NOMO-1 treated with dmso at 0.1 percent for 144 hours (cell line): ENCODE measurements around the gene ACMSD.
"Not testable (repeated sequence)": the region's sequence is repeated elsewhere in the genome, so short reads cannot be mapped to it uniquely, and the experiment has no call there.

Source experiments
- DNase-seq: peaks from one replicate; lab custom pipeline; 2025; ENCODE audit not compliant: unreplicated experiment; lab: John Stamatoyannopoulos, UW

Gene ACMSD

DNA sequence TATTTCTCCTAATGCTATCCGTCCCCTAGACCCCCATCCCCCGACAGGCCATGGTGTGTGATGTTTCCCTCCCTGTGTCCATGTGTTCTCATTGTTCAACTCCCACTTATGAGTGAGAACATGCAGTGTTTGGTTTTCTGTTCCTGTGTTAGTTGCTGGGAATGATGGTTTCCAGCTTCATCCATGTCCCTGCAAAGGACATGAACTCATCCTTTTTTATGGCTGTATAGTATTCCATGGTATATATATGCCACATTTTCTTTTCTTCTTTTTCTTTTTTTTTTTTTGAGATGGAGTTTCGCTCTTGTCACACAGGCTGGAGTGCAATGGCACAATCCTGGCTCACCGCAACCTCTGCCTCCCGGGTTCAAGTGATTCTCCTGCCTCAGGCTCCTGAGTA is 9.2 kb downstream of the ACMSD start:
- DNase-seq = not testable (repeated sequence)

DNA sequence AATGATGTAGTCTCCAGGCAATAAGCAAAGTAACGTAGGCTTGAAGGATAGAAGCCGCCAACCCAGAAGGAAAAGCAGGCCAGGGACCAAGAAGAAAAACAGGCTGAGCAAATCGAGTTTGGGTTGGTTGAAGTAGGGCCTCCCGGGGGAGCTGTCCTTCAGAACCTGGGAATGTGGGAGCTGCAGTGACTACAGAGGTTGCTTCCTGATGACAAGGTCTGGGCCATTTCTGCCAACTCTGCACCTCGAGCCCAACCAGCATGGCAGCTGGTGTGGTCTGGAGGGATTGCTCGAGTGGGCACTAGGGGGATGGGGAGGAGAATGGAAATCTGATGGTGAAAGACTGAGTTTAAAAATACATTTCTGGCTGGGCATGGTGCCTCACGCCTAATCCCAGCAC is 14.1 kb downstream of the ACMSD start:
- DNase-seq = no peak

DNA sequence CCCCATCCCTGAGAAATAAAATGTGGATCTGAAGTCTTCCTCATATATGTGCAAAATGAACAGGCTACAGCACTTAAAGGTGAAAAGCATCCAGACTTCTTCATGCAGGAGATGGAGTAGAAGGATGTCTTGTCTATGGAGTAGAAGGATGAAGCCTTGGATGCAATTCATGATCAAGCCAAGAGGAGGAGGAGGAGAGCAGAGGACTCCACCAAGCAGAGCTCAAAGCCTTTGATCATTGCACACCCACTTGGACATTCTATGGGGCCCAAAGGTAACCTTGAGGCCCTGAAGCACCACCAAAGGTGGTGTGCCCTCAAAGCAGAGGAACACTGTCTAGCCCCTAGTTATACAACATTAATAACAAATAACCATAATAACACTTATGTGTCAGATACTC is 17.3 kb downstream of the ACMSD start:
- no peak for DNase-seq

DNA sequence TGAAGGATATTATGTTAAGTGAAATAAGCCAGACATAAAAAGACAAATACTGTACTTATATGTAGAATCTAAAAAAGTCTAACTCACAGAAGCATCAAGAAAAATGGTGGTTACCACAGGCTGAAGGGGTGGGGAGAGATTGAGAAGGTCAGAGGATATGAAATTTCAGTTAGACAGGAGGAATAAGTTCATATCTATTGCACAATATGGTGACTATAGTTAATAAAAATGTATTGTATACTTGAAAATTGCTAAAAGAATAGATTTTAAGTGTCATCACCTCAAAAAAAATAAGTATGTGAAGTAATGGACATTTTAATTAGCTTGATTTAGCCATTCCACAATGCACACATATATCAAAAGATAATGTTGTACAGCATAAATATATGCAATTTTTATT is 19.8 kb downstream of the ACMSD start:
- no peak for DNase-seq

DNA sequence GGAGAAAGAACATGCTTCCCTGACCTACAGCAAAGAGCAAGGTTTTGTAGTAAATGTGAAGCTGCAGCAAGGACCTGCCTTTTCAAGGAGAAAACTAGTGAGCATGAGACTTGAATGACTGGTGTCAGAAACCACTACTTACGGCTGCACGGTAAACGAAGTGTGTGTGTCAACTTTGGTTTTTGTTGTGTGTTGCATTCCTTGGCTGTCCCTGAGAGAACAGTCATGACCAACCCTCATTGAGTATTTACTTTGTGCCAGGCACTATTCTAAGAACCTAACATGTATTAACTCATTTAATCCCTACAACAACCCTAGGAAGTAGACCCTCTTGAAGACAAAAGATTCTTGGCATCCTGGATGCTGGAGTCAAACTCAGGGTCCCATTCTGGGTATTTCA is 22.8 kb downstream of the ACMSD start:
- no peak for DNase-seq

DNA sequence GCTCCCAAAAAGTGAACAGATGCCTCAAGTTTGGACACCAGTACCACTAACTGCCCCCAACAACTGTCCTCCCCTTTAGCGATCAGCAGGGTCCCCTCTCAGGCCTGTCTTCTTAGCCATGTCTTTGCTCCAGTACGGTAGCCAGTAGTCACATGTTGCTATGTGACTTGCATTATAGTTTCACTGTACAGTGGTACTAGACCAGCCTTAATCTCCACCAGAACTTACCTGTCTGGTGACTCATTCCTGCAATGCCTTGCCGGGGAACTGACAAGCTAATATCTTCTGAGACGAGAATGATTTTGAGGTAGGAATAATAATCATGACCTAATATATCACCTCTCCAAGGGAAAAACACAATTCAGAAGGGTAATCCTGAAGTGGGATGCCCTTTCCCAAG is 23.7 kb downstream of the ACMSD start:
- no peak for DNase-seq

DNA sequence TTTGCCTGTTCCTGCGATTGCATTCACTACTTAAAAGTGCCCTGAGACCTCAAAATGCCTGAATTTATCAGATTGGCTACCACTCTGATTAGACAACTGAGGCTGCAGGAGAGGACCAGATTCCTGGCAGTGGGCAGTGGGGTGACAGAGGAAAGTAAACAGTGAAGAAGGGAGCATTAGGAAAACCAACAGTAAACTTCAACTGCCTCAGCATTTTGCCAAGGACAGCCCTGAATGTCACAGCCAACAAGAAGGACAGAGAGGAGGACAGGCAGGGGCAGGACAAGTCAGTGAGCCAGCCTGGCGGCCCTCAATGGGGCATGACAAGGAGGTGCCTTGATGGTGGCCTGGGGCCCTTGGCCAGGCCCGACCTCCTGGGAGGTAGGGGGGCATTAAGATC is 24.3 kb downstream of the ACMSD start:
- DNase-seq = no peak

DNA sequence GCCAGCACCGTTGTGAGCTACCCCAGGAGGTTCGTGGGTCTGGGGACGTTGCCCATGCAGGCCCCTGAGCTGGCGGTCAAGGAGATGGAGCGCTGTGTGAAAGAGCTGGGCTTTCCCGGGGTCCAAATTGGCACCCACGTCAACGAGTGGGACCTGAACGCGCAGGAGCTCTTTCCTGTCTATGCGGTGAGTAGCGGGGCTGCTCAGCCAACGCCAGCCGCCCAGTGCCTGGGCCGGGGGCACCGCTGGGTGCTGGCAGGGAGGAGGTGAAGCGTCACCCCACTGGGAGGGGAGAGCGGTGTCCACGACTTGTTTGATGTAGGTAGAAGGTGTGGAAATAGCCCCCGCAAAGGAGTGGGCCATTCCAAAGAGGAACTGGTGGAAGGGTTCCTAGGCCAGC is 25.0 kb downstream of the ACMSD start:
- DNase-seq = no peak

DNA sequence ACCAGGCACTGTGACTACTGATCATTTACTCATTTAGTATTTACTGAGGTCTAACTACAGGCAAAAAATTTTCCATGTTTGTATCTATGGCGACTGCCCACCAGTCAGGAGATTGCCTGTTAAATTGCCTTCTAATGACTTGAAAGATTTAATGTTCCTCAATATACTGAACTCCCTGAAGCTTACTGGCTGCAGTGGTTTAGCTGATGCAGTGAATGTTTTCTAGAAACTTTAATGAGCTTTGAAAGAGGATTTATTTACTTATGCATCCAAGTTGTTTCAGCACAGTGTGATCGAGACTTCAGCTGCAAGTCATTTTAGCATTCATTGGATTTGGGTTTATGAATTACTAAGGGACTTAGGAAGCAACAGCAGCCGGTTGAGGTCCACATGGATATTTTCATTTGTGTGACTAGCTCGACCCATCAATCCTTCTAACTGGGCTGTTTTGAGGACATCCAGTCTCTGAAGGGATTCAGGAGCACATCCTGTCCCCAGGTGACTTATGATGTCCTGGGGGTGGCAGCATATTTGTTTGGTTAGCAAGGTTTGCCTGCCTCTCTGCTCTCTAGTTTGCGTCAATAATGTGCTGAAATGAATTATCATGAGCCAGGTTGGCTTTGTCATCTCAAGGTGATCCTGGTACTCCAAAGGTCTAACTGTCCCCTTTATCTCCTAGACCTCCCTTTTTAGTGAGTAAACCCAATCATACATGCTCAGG is 26.8 kb downstream of the ACMSD start:
- DNase-seq = no peak

DNA sequence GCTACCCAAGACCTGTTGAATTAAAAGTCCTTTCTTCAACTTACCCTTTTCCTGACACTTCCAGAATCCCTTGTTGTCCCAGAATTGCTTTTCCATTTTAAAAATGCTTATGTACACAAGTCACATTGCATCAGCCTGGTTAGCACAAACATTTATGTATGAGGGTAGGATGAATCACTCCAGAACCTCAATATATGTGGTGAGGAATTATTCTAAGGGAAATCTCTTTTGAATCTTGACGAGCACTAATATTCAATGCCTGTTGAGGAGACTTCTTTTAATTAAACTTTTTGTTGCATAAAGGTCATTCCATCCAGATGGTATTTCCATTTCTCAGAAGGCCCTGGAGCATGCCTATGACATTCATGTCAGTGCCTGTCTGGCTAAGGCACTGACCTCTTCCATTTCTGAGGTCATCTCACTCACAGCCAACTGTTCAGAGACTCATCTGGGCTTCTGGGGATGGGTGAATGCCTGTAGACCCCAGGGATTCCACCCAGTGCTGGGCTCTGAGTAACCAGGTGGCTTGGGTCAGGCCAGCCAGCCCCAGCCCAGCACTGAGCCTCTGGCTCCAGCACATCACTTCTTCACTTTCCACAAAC is 28.2 kb downstream of the ACMSD start:
- DNase-seq = no peak

DNA sequence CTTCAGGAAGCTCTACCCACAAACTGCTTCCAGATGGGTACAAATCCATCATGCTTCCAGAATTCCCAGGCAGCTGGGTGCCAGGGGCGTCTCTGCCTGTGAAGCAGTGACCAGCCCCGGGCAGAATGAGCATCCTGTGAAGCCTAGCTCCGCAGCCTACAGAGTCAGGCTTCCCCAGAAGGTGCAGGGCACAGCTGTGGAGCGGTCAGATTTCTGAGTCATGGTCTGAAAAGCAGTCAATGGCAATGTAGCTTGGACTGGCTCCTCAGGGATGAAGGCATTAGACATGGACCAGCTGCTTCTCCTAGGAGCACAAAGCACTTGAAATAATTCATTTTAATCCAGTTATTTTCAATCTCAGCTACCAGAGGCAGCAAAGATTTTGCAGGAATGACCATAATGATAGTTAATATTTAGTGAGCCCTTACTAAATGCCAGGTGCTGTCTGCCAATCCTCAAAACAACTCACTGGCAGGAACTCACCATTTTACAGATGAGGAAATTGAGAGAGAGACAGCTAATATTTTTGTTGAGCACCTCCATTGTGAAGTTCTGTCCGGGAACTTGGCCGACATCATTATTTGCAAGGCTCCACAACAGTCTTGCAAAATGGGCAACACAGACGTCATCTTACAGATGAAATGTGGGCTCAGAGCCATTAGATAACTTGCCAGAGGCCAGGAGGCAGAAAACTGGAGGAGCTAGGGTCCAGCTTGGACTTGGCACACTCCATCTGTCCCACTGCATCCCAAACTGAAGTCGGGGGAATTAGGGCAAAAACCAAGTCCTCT is 31.7 kb downstream of the ACMSD start:
- DNase-seq = no peak

DNA sequence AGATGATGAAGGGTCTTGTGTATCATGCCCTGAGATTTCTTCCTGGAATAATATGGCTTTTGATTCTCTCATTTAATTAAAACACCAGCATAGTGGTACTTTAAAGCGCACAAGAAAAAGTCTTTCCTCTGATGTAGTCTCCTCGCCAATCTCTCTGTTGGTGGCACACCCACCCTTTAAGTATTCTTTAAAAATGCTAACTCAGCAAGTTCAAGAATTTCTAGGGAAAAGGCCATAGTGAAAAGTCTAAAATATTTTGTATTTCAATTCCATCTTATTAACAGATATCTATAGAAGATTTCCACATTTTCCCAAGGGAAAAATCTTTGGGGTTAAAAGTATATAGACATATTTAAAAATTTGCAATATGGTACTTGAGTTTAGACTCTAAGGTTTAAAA is 34.7 kb downstream of the ACMSD start:
- no peak for DNase-seq

DNA sequence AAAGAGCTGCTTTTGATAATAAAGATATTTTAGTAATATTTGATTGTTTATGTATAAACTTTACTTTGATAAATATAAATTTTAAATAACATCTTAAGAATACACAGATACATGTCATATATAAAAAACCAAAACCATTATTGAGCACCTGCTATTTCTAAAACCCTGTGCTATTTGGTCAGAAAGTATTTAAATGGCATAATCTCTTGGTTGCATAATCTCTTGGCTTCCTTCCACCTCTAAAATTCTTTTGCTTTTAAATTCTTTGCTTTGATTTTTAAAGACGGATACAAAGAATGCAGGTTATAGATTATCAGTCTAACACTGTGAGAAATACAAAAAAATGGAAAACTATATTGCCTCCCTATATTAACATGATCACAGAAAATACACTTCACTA is 36.9 kb downstream of the ACMSD start:
- DNase-seq = no peak

DNA sequence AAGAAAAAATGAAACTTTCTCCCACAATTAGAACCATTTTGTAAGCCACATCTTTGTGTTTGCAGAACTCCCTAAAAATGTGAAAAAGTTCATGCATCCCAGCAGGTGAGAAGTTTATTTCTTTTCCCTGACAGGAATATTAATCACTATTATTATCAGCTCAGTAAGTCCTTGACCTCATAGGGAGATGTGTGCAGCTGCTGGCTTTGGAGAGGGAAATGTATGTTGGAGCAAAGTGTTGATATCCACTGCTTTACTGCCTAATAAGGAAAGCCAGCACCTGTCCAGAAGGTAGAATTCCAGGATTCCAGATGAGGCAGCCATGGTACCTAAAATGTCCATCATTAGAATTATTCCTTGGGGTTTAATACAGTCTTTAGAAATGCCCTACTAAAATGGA is 44.4 kb downstream of the ACMSD start:
- DNase-seq = no peak

DNA sequence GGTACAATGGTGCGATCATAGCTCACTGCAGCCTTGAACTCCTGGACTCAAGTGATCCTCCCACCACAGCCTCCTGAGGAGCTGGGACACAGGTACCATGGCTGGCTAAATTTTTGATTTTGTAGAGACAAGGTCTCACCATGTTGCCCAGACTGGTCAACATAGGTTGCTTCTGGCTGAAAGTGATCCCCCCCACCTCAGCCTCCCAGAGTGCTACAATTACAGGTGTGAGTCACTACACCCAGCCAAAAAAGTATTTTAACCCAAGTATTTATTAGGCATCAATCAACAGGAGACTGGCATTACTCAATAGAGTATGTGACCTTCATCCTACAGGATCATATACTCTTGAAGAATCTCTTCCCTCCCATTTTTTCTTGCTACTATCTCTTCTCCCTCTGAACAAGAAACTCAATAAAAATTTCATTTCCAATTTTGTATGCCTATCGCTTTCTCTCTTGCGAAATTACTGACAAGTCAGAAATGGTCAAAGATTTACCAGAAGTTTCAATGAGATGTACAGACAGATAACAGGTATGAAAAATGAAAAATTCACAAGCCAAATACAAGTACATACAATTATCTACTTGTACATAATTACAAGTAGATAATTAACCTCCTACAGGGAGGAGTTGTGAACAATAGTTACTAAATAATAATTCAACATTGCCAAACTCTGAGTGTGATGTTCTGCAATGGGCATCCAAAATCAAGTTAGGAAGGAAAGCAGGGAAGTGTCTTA is 45.3 kb downstream of the ACMSD start:
- DNase-seq = no peak

DNA sequence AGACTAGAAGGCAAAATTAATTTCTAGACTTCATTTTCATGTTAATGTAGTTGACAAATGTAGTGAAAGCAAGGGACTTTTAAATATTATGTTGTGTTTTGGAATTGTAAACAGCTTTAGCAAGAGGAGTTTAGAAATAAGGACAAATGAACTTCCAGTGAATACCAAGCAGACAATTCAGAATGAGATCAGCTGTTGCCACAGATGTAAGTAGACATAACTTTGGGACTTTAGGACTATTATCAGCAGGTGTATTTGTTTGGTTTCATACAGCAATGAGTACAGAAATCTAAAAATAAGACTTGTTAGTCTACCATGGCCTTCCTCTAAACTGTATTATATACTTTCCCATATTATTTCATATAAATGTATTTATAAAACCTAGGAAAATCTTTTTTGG is 46.0 kb downstream of the ACMSD start:
- no peak for DNase-seq

DNA sequence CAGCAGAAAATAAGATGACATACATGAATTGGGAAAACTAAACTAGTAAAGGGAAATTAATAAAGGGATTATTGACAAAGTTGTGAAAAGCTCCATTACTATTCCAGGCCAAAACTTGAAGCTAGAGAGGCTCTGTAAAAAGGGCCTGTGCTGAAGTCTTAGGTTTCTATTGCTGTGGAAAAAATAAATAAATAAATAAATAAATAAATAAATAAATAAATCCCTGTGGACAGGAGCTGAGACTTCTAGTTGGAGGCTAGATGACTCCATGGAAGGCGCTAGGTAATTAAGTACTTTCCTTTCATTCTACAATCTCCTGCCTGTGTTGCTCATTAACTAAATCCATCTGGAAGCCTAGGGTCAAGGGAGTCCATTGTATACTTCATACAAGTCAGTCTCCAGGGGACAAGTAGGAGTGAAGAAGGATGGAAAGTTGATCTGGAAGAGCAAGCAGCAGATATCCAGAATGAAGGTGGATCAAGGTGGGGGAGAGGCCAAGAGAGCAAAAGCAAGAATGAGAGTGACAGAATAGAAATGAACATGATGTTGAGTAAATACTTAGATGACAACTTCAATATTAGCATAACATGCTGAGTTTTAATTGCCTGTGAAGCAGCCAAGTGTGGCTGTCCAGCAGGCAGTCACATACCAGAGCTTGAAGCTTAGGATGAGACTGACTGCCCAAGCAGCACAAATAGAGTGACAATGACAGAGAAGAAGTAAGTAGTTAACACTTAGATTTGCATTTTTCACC is 54.0 kb downstream of the ACMSD start:
- no peak for DNase-seq

DNA sequence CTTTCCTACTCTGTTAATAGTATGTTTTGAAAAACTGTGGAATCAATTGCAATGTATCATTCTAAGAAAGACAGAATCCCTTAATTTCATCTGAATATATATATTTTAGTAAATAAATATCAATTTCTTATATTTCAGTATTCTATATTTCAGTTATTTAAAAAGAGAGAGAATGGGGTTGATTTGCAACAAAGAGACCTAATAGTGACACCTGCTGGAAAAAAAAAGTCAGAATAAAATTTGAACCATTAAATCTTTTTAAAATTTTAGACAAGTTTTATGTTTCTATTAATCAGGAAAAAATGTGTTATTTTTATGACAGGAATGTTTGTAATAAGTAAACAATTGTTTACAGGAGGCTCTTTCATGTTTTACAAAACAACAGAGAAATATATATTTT is 59.5 kb downstream of the ACMSD start:
- DNase-seq = no peak

DNA sequence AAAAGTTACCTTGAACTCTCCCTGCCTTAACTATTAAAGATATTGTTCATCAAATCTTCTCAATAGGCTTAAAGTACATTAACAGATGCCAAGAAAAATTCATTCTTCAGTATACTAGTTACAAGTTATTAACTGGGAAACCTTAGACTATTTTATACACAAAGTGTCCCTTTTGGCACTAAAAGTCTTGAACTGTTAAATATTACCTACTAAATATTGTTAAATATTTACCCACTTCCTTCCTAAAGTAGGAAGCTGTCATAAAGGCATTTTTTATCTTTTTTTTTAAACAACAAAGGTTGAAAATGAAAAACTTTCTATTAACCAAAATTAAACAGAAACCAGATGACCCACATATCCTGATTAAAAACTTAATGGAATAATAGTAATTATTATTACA is 60.8 kb downstream of the ACMSD start:
- DNase-seq = no peak

DNA sequence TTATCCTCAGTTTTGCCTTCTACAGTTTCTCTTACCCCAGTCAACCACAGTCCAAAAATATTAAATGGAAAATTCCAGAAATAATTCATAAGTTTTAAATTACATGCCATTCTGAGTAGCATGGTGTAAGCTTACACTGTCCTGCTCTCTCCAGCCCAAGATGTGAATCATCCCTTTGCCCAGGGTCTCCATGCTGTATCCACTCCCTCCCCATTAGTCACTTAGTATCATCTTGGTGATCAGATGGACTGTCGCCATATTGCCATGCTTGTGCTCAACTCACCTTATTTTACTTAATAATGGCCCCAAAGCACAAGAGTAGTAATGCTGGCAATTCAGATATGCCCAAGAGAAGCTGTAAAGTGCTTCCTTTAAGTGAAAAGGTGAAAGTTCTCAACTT is 61.7 kb downstream of the ACMSD start:
- DNase-seq = no peak

DNA sequence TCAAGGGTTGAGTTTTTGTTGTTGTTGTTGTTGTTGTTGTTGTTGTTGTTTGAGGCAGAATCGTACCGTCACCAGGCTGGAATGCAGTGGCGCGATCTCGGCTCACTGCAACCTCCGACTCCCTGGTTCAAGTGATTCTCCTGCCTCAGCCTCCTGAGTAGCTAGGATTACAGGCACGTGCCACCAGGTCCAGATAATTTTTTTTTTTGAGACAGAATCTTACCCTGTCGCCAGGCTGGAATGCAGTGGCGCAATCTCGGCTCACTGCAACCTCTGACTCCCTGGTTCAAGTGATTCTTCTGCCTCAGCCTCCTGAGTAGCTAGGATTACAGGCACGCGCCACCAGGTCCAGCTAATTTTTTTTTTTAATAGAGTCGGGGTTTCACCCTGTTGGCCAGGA is 65.3 kb downstream of the ACMSD start:
- not testable (repeated sequence) for DNase-seq
